ENCODE results near the gene TMEM134.
A peak's percentile ranks its signal among the peaks of the same experiment; 100 is the strongest.
"Not testable (repeated sequence)": the region's sequence is repeated elsewhere in the genome, so short reads cannot be mapped to it uniquely, and the experiment has no call there.

The TMEM134 gene

GRCh38 chr11:67468759-67469507, at the start of gene TMEM134:
TMEM134 (minus strand) TSS chr11:67469251; CDS start chr11:67469192, 59 bp downstream.
- DNase-seq, result peak in 55 of 56 donors; percentile 50 to 96 (median 88)

DNA sequence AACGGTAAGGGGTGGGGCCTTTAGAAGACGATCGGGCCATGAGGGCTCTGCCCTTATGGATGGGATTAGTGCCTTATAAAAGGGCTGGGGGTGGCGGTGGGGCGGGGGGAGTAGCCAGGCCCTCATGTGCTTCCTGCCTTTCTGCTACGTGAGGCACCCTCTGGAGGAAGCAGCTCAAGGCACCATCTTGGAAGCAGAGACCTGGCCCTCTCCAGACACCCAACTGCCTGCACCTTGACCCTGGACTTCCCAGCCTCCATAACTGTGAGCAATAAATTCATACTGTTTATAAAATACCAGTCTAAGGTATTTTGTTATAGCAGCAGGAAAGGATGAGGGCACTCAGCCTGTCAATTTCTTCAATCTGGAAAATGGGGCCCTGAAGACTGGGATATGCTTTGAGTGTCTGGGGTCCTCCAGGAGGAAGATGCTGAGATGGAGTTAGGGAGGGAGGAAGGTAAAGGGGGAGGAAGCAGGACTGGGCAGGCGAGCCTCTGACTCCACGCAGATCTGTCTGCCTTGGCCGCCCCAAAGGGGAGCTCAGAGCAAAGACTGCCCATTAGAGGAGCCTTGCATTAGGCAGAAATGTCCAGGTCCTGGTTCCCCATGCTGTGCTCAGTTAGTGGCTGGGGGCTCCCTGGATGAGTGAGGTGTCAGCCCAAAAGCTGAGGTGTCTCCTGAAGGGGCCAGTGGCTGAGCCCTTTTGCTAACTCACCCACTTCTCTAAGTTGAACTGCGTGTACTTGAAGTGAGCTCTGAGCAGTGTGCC, 48.9 kb upstream of the TMEM134 start:
- no peak for DNase-seq

- DNase-seq, result no peak
Observed at GRCh38 chr11:67516806-67517205, 47.8 kb upstream of the TMEM134 start.

- DNase-seq, result no peak
Observed at GRCh38 chr11:67514116-67514515, 45.1 kb upstream of the TMEM134 start.

GRCh38 chr11:67511558-67511957, 42.5 kb upstream of the TMEM134 start:
- DNase-seq, result not testable (repeated sequence)

DNA sequence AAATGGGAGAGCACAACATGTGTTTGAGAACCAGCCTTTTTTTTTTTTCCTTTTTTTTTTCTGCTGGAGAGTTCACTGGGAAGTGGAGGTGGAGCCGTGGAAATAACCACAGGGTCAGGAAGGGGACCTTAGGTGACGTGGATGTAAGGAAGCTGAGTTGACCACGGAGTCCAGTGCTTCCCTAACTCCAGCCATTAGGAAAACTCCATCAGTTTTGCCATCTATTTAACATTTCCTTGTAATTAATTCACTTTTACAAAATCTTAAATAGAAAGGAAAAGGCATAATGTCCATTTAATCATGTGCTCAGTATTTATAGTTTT, 40.9 kb upstream of the TMEM134 start:
- DNase-seq, result no peak

GRCh38 chr11:67508486-67509121, 39.6 kb upstream of the TMEM134 start:
- peak; percentile 76 to 99 (median 93) for DNase-seq

DNA sequence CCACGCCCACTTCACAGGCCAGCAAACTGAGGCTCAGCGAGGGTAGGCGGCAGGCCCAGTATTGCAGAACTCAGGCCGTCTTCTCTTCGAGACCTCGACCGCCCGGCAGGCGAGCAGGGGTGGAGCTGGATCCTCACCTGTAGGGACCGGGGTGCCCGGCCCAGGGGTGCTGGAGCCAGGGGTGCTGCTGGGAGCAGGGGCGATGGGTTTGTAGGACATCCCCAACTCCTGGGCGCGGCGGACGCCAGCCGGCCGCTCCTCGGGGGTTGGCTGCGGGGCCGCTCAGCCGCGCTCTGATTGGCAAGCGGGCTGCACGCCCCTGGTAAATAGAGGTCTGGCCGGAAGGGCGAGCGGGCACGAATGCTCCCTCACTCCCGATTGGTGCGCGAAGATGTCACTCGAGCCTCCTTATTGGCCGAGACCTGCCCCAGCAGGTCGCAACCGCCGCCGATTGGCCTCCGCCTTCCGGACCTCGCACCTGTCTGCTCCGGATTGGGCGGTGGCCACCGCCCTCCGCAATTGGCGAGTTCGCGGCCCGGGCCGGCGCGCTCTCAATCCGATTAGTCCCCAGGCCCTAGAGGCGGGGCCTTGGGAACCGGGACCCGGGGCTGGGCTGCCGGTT, 38.9 kb upstream of the TMEM134 start, which contains the start of gene CDK2AP2:
Gene CDK2AP2, minus strand, starts transcription at position 299 of the 622 bp plus-strand sequence. Its CDS starts 80 bp downstream, at position 219.
- DNase-seq, result peak; percentile 90 to 99 (median 97)

- DNase-seq, result peak in 1 of 56 donors; percentile 85
Observed at GRCh38 chr11:67507242-67507863, 38.3 kb upstream of the TMEM134 start.

- DNase-seq, result no peak
Observed at GRCh38 chr11:67506426-67507051, 37.5 kb upstream of the TMEM134 start.

DNA sequence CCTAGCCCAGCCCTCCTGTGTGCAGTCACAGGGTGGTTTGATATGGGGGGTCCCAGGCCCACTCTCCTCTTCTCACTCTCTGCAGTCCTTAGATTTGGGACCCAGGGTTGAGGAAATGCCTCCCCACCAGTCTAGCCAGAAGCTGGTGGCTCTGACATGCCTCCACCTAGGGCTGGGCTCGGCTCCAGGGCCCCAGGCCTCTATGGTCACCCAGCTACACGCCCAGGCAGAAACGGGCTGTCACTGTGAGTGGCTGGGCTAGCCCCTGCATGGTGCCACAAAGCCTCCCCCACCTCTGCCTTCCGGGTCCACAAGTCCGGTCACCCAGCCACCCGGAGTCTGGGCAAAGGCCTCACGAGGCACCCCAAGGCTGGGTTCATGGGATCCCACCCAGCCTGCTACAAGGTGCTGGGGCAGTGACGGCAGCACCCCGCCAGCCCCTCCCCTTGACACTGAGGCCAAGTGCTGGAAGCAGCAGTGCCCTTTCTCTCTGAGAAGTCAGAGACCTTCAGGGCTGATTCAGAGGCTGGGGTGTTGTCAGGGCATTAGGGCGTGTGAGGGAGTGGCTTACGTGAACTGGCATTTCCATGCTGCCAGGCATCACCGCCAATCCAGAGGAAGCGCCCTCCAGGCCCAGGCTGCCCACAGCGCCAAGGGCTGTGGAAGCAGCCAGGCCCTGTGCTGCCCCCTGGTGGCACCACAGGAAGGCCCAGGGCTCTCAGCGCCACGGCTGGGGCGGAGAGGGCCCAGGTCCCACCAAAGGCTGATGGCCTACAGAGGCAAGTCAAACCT, 36.8 kb upstream of the TMEM134 start:
- DNase-seq, result peak in 55 of 56 donors; percentile 13 to 87 (median 65)

DNA sequence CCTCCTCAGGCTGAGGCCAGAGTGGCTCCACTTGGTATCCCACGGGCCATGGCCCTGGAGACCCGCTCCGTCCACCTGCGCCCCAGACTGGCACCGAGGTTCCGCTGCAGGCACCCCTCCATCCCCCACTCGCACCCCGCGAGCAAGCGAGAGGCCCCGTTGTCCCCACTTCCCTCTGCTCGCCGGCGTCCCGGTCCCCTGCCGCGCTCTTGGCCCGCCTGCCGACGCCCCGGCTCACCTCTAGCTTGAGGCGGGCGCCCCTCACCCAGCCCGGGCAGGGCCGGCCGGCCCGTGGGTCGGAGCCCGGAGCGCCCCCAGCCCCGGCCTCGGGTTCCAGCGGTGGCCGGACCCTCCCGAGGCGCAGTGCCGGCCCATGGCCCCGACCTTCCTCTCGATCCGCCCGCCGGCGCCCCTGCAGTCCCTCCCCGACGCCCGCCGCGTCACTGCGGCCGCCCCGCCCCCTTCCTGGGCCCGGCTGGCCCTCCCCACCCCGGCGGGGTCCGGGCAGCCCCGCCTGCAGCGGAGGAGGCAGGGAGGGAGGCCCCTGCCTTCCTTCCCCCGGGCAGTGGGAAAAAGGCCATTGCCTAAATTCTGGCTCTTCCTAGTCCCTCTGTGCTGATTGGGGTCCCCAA, 36.0 kb upstream of the TMEM134 start, which contains the start of gene PITPNM1:
Gene PITPNM1, minus strand, starts transcription at position 414 of the 632 bp plus-strand sequence. CDS start 1,183 bp downstream, outside the sequence.
- peak in 25 of 56 donors; percentile 13 to 58 (median 28) for DNase-seq

DNA sequence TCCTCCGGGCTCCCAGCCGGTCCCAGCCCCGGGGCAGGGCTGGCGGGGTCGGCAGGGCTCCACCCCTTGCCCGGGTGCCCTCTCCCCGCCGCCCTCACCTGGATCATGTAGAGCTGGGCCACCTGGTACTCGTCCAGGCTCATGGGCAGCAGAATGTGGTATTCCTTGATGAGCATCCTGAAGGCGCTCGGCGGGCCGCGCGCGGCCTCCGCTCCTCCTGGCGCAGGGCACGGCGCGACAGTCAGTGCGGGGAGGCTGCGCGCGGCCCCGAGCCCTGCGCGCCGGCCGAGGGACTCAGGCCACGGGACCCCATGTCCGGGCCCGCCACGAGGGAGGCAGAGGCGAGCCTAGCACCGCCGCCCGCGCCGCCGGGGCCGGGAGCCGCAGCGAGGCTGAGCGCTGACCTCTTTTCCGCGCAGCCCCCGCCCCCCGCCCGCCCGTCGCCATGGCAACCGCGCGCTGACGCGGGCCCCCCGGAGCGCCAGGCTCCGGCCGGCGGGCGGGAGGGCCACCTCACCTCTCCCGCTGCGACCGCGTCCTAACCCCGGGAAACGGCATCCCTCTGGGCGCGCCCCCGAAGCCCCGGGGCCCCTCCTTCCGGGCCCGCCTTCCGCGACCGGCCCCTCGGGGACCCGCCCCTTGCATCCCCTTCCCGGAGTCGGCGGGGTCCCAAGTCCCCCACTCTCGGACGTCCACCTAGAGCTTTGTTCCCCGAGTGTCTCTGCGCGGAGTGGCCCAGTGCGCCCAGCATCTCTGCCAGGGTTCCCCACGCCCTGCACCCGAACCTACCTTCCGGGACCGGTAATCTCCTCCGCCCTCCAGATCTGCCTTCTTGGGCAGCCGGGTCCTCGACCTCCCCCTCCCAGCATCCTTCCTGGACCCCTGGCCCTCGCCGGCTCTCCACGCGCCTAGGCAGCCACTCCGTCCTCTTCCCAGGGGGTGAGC, 35.2 kb upstream of the TMEM134 start:
- DNase-seq, result peak in 3 of 56 donors; percentile 20 to 41 (median 29)

GRCh38 chr11:67503119-67504004, 34.3 kb upstream of the TMEM134 start:
- no peak for DNase-seq

GRCh38 chr11:67502328-67502979, 33.4 kb upstream of the TMEM134 start:
- DNase-seq, result no peak

DNA sequence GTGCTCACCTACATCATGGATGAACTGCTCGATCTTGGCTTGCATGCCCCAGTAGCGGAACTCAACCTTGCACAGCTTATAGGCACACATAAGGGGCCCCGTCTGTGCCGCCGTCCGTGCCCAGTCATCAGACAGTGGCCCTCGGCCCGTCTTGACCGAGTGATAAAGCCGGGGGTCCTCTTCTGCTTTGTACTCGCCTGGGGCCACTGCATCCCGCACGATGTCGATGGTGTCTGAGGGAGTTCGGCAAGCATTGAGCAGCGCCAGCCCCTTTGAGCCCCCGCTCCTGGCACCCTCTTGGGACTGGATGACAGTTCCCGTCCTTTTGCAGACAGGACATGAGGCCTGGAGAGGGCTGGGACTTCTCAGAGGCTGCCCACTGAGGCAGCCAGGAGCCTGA, 32.8 kb upstream of the TMEM134 start:
- DNase-seq, result no peak
